ENCODE measurements around the gene ARHGAP33.

ARHGAP33 gene

DNA sequence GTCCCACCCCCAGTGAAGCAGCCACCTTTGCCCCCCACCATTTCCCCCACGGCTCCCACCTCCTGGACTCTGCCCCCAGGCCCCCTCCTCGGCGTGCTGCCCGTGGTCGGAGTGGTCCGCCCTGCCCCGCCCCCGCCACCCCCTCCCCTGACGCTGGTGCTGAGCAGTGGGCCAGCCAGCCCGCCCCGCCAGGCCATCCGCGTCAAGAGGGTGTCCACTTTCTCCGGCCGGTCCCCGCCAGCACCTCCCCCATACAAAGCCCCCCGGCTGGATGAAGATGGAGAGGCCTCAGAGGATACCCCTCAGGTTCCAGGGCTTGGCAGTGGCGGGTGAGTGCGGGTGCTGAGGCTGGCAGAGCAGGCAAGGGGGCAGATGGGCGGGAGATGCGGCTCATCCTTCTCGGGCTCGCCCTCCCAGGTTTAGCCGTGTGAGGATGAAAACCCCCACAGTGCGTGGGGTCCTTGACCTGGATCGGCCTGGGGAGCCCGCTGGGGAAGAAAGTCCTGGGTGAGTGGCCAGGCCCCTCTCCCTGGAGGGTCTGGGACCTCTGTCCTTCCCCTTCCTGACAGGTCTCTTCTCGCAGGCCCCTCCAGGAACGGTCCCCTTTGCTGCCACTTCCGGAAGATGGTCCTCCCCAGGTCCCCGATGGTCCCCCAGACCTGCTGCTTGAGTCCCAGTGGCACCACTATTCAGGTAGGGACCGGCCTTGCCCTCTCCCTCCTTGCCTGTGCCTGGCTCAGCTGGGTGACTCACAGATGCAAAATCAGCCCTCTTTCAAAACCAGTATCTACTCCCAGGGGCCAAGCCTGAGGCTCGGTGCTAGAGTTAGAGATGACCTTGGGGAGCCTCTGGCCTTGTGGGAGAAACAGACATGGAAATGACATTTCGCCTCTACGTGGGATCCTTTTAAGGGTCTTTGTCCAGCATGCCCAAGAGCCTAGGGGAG lies 41.9 kb upstream of the ARHGAP33 start:
- Histone ChIP-seq H3K4me1 (ENCODE audit: control insufficient read depth, insufficient read depth, low read length) (no peaks in the 10 kb centered on the region), H3K36me3 (ENCODE audit: control insufficient read depth, insufficient read depth, low read length) (peaks cover 96% of the 10 kb centered on the region), H3K9me3 (ENCODE audit: control insufficient read depth, insufficient read depth, low read length) (no peaks in the 10 kb centered on the region), H3K4me3 (ENCODE audit: low read depth, low read length) (no peak overlapping the region), H3K27me3 (ENCODE audit: control insufficient read depth, insufficient read depth, low read length) (no peaks in the 10 kb centered on the region), H3K27ac (ENCODE audit: low read depth, low read length) (no peak overlapping the region), H3K9ac (ENCODE audit: low read depth, low read length) (no peak overlapping the region)

DNA sequence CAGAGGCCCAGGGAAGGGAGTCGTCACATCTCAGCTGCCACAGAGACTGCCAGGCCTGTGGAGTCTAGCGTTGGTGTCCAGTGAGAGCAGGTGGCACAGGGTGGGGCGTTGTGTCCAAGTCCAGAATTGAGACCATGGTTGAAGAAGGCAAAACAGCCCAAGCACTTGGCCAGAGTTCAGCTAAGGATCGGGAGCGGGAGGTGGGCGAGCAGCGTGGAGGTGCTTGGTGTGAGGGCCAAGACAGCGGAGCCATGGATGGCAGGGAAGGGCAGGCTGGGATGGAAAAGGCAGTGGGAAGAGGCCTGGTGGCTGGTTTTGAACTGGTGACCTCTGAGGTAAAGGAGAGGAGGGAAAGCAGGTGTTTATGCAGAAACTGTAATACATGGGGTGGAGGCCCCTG lies 41.1 kb upstream of the ARHGAP33 start:
- no peak overlapping the region for H3K9ac ChIP-seq (ENCODE audit: low read depth, low read length)
- H3K36me3 ChIP-seq (ENCODE audit: control insufficient read depth, insufficient read depth, low read length), result peaks cover 96% of the 10 kb centered on the region

DNA sequence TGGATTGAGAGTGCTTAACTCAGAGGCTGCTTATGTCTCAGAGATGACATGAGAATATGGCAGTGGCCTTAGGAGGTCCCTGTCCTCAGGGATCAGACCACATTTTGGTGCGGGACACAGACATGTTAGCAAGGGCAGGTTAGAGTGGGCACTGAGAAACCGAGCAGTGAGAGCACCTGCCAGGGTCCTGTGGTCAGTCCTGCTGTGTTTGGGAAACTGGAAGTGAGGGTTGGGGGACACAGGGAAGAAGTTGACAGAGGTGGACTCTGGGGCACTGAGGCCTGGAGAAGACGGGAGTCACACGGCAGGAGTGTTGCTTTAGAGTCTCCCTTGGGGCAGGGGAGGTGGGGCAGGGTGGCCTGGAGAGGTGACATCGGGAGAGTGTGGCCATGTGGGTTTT lies 40.5 kb upstream of the ARHGAP33 start:
- Histone ChIP-seq H3K36me3 (ENCODE audit: control insufficient read depth, insufficient read depth, low read length) (peaks cover 90% of the 10 kb centered on the region), H3K4me1 (ENCODE audit: control insufficient read depth, insufficient read depth, low read length) (no peaks in the 10 kb centered on the region), H3K27me3 (ENCODE audit: control insufficient read depth, insufficient read depth, low read length) (no peaks in the 10 kb centered on the region), H3K9ac (ENCODE audit: low read depth, low read length) (no peak overlapping the region), H3K4me3 (ENCODE audit: low read depth, low read length) (no peak overlapping the region), H3K9me3 (ENCODE audit: control insufficient read depth, insufficient read depth, low read length) (no peaks in the 10 kb centered on the region), H3K27ac (ENCODE audit: low read depth, low read length) (no peak overlapping the region)

More for the DNA sequence above, 41.1 kb upstream of the ARHGAP33 start:
- Histone ChIP-seq H3K27me3 (ENCODE audit: control insufficient read depth, insufficient read depth, low read length) (no peaks in the 10 kb centered on the region), H3K27ac (ENCODE audit: low read depth, low read length) (no peak overlapping the region), H3K9me3 (ENCODE audit: control insufficient read depth, insufficient read depth, low read length) (no peaks in the 10 kb centered on the region), H3K4me3 (ENCODE audit: low read depth, low read length) (no peak overlapping the region), H3K4me1 (ENCODE audit: control insufficient read depth, insufficient read depth, low read length) (no peaks in the 10 kb centered on the region)

DNA sequence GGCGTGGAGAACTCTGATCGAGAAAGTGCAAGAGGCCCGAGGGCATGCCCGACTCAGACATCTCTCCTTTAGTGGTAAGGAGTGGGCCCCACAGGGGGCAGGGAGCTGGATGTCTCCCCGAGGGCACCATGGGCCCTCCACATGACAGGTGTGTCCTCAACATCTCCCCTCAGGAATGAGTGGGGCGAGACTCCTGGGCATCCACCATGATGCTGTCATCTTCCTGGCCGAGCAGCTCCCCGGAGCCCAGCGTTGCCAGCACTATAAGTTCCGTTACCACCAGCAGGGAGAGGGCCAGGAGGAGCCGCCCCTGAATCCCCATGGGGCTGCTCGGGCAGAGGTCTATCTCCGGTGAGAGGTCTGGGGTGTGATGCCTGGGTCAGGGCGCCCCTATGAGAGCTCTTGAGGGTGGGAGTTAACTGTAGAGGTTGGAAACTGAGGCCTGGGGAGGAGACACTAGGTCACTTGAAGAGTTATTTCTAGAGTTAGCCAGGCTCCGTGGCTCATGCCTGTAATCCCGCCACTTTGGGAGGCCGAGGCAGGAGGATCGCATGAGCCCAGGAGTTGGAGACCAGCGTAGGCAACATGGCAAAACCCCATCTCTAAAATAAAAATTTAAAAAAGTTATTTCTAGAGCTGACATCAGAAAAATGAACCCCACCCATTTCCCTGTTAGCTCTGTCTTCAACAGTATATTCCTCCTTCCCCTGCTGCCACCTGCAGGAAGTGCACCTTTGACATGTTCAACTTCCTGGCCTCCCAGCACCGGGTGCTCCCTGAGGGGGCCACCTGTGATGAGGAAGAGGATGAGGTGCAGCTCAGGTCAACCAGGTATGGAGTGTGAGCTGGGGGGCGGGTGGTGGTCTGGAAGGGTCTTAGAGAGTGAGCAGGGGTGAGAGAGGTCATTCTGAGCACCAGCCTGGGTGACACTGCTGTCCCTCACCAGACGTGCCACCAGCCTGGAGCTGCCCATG lies 38.2 kb upstream of the ARHGAP33 start:
- Histone ChIP-seq H3K27me3 (ENCODE audit: control insufficient read depth, insufficient read depth, low read length) (no peaks in the 10 kb centered on the region), H3K27ac (ENCODE audit: low read depth, low read length) (no peak overlapping the region), H3K4me3 (ENCODE audit: low read depth, low read length) (no peak overlapping the region), H3K36me3 (ENCODE audit: control insufficient read depth, insufficient read depth, low read length) (peaks cover 67% of the 10 kb centered on the region), H3K9ac (ENCODE audit: low read depth, low read length) (no peak overlapping the region), H3K4me1 (ENCODE audit: control insufficient read depth, insufficient read depth, low read length) (no peaks in the 10 kb centered on the region), H3K9me3 (ENCODE audit: control insufficient read depth, insufficient read depth, low read length) (no peaks in the 10 kb centered on the region)

DNA sequence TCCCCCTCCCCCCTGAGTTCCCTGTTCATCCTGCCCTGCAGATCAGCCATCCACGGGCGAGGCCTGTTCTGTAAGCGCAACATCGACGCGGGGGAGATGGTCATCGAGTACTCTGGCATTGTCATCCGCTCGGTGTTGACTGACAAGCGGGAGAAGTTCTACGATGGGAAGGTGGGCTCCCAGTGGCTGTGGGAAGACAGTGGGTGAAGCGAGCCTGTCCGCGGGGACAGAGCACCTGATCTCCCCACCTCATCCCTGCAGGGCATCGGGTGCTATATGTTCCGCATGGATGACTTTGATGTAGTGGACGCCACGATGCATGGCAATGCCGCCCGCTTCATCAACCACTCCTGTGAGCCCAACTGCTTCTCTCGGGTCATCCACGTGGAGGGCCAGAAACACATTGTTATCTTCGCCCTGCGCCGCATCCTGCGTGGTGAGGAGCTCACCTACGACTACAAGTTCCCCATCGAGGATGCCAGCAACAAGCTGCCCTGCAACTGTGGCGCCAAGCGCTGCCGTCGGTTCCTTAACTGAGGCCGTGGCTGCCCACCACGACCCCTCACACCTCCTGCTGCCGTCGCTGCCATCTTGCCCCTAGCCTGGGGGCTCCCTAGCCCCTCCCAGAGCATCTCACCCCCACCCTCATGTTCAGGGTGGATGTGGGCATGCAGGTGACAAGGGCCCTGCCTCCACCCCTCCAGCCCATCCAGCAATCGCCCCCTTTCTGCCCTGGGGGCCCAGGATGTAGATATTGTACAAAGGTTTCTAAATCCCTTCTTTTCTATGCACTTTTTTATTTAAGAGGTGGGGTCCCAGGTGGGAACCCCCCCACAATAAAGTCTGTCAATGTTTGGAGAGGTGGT lies 37.1 kb upstream of the ARHGAP33 start:
- Histone ChIP-seq H3K9me3 (ENCODE audit: control insufficient read depth, insufficient read depth, low read length) (no peaks in the 10 kb centered on the region), H3K27ac (ENCODE audit: low read depth, low read length) (no peak overlapping the region), H3K4me3 (ENCODE audit: low read depth, low read length) (no peak overlapping the region), H3K9ac (ENCODE audit: low read depth, low read length) (no peak overlapping the region), H3K4me1 (ENCODE audit: control insufficient read depth, insufficient read depth, low read length) (no peaks in the 10 kb centered on the region), H3K27me3 (ENCODE audit: control insufficient read depth, insufficient read depth, low read length) (no peaks in the 10 kb centered on the region), H3K36me3 (ENCODE audit: control insufficient read depth, insufficient read depth, low read length) (peaks cover 59% of the 10 kb centered on the region)

DNA sequence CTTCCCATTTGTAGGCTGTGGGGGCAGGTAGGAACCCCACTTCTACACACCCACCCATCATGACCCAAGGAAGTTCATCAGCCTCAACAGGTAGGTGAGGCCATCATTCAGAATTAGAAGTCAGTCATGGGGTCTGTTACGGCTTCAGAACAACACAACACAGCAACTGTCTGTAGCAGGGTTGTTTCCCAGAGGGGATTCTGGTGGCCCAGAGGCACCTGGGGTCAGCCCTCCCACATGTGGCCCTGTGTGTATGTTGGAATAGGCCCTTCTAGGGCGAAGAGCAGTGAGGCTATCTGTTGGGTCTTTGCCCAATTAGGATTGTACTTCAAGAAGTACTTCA lies 36.5 kb upstream of the ARHGAP33 start:
- no peaks in the 10 kb centered on the region for H3K27me3 ChIP-seq (ENCODE audit: control insufficient read depth, insufficient read depth, low read length)
- no peak overlapping the region for H3K4me3 ChIP-seq (ENCODE audit: low read depth, low read length)
- no peaks in the 10 kb centered on the region for H3K4me1 ChIP-seq (ENCODE audit: control insufficient read depth, insufficient read depth, low read length)
- no peaks in the 10 kb centered on the region for H3K9me3 ChIP-seq (ENCODE audit: control insufficient read depth, insufficient read depth, low read length)
- H3K9ac ChIP-seq (ENCODE audit: low read depth, low read length), result no peak overlapping the region
- peaks cover 53% of the 10 kb centered on the region for H3K36me3 ChIP-seq (ENCODE audit: control insufficient read depth, insufficient read depth, low read length)
- no peak overlapping the region for H3K27ac ChIP-seq (ENCODE audit: low read depth, low read length)

DNA sequence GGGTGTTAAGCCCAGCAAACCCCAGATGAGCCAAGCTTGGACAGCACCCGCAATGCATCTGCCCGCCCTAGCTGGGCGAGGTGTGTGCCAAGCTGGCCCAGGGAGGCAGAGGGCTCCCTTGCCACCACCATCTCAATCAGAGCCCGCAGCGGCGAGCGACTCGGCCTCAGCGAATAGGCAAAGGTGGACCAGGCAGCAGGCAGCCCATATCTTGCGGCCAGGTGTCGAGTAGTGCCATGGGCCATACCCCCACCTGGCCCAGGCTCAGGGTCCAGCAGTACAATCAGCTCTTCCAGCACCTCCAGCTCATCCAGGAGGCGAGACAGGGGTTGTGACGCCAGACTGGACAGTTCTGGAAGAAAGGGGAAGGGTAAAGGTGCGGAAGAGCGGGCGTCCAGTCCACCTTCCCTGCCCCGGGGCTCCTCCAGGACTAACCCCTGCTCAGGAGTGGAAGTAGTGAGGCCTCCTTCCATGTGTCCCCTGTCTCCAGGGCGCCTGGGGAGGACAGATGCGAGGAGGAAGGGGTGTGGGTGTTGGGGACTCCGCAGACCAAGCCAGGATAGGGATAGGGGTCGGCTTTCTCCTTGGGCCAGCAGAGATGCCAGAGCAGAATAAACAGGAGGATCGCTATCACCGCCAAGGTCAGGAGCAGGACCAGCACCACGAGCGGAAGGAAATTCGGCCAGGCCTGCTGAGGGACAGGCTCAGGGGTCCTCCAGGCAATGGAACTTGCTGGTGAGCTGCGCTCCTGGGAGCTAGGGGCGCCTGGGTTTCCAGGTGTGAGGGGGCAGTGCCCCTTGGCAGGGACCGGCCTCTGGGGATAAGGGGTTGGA lies 35.9 kb upstream of the ARHGAP33 start:
- no peaks in the 10 kb centered on the region for H3K9me3 ChIP-seq (ENCODE audit: control insufficient read depth, insufficient read depth, low read length)
- no peaks in the 10 kb centered on the region for H3K4me1 ChIP-seq (ENCODE audit: control insufficient read depth, insufficient read depth, low read length)
- peak overlapping the region; percentile 27; the same call in 1 of the 2 replicates for H3K9ac ChIP-seq (ENCODE audit: low read depth, low read length)
- peak overlapping the region; percentile 83 for H3K27ac ChIP-seq (ENCODE audit: low read depth, low read length)
- no peaks in the 10 kb centered on the region for H3K27me3 ChIP-seq (ENCODE audit: control insufficient read depth, insufficient read depth, low read length)
- peak overlapping the region; percentile 86 for H3K4me3 ChIP-seq (ENCODE audit: low read depth, low read length)
- H3K36me3 ChIP-seq (ENCODE audit: control insufficient read depth, insufficient read depth, low read length), result peaks cover 46% of the 10 kb centered on the region

DNA sequence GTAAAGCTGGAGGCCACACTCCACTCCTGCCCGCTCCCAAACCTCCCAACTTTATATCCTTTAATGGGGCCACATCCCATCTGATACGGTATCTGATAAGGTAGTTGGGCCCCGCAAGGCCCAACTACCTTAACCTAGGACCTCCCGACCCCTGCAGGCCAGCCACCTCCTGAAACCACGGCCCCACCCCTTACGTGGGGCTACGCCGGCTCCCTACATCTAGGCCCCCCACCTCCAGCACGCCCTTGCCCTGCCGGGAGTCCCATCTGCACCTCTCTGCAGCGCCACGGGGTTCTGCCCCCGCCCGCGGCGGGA lies 35.3 kb upstream of the ARHGAP33 start:
- Histone ChIP-seq H3K36me3 (ENCODE audit: control insufficient read depth, insufficient read depth, low read length) (peaks cover 41% of the 10 kb centered on the region), H3K27ac (ENCODE audit: low read depth, low read length) (peak overlapping the region; percentile 83), H3K4me1 (ENCODE audit: control insufficient read depth, insufficient read depth, low read length) (no peaks in the 10 kb centered on the region)

DNA sequence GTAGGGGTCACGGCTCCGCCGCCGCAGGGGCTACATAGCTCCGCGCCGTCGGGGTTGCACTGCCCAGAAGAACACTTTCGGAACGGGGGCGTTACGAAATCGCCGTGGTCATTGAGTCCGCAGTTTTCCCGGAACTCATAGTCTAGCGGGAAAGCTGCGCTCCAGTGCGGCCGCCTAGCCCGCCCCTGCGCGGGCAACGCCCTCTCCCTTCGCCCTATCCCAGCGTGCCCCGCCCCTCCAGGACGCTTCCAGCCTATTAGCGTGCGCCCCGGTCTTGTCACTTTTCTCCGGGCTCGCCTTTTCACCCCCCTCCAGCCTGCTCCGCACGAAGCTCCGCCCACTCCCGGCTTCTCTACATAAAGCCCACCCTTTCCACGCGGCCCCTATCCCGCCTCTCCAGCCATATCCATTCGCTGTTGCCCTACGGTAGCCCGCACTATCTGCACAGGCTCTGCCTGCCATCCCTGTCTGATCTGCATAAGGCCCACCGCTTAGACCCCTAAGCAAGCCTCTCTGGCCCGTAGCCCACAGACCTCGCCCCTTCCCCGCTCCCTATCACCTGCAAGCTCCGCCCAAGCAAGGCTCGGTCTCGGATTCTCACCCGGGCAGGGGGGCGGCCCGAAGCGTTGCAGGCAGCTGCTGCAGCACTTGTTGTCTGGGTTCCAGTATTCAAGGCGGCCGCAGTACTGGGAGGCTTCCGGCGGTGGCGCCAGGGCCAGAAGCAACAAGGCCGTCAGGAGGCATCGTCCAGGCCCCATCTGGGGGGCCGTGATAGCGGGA lies 34.8 kb upstream of the ARHGAP33 start:
- H3K4me1 ChIP-seq (ENCODE audit: control insufficient read depth, insufficient read depth, low read length), result no peaks in the 10 kb centered on the region
- H3K9ac ChIP-seq (ENCODE audit: low read depth, low read length), result peak overlapping the region; percentile 47
- H3K27me3 ChIP-seq (ENCODE audit: control insufficient read depth, insufficient read depth, low read length), result no peaks in the 10 kb centered on the region
- H3K27ac ChIP-seq (ENCODE audit: low read depth, low read length), result peak overlapping the region; percentile 96
- peaks cover 35% of the 10 kb centered on the region for H3K36me3 ChIP-seq (ENCODE audit: control insufficient read depth, insufficient read depth, low read length)
- no peaks in the 10 kb centered on the region for H3K9me3 ChIP-seq (ENCODE audit: control insufficient read depth, insufficient read depth, low read length)
- H3K4me3 ChIP-seq (ENCODE audit: low read depth, low read length), result peak overlapping the region; percentile 86

More for the DNA sequence above, 35.3 kb upstream of the ARHGAP33 start:
- H3K9ac ChIP-seq (ENCODE audit: low read depth, low read length), result peak overlapping the region; percentile 27
- H3K27me3 ChIP-seq (ENCODE audit: control insufficient read depth, insufficient read depth, low read length), result no peaks in the 10 kb centered on the region
- peak overlapping the region; percentile 86 for H3K4me3 ChIP-seq (ENCODE audit: low read depth, low read length)
- H3K9me3 ChIP-seq (ENCODE audit: control insufficient read depth, insufficient read depth, low read length), result no peaks in the 10 kb centered on the region

Measured in HUES48 (cell line).